Fibroblast of skin of abdomen (primary cell): ENCODE results near the gene MYZAP.

Experiments
- DNase-seq: peaks from one replicate; pipeline ENCODE4 v3.0.0-alpha.2; 2013

The MYZAP gene

GRCh38 chr15:57631386-57632110, 39.8 kb downstream of the MYZAP start:
- DNase-seq, result no peak

GRCh38 chr15:57634290-57634689, 42.6 kb downstream of the MYZAP start:
- DNase-seq, result no peak

GRCh38 chr15:57635300-57635909, 43.7 kb downstream of the MYZAP start:
- no peak for DNase-seq

GRCh38 chr15:57637846-57638245, 46.1 kb downstream of the MYZAP start:
- DNase-seq, result no peak

GRCh38 chr15:57639306-57639705, 47.6 kb downstream of the MYZAP start:
- no peak for DNase-seq

- DNase-seq, result peak; percentile 14
These were observed 49.4 kb downstream of the MYZAP start for GRCh38 chr15:57640930-57641682.

- no peak for DNase-seq
These were observed 52.1 kb downstream of the MYZAP start for GRCh38 chr15:57643826-57644225.

GRCh38 chr15:57646087-57646486, 54.4 kb downstream of the MYZAP start:
- DNase-seq, result no peak

GRCh38 chr15:57647071-57647790, 55.5 kb downstream of the MYZAP start:
- no peak for DNase-seq

GRCh38 chr15:57647791-57648130, 56.1 kb downstream of the MYZAP start:
- no peak for DNase-seq

- DNase-seq, result no peak
These were observed 57.4 kb downstream of the MYZAP start for GRCh38 chr15:57649138-57649537.

GRCh38 chr15:57651445-57651844, 59.7 kb downstream of the MYZAP start:
- no peak for DNase-seq

GRCh38 chr15:57652481-57652880, 60.8 kb downstream of the MYZAP start:
- no peak for DNase-seq

GRCh38 chr15:57654153-57654852, 62.6 kb downstream of the MYZAP start:
- DNase-seq, result peak; percentile 78

- DNase-seq, result no peak
These were observed 63.3 kb downstream of the MYZAP start for GRCh38 chr15:57655053-57655452.

GRCh38 chr15:57655809-57656208, 64.1 kb downstream of the MYZAP start:
- DNase-seq, result no peak

GRCh38 chr15:57656434-57656833, 64.7 kb downstream of the MYZAP start:
- no peak for DNase-seq

- no peak for DNase-seq
These were observed 65.9 kb downstream of the MYZAP start for GRCh38 chr15:57657619-57658018.

GRCh38 chr15:57662091-57662744, 70.5 kb downstream of the MYZAP start:
- DNase-seq, result no peak

GRCh38 chr15:57662802-57663201, 71.1 kb downstream of the MYZAP start:
- no peak for DNase-seq

- no peak for DNase-seq
These were observed 71.6 kb downstream of the MYZAP start for GRCh38 chr15:57663262-57663661.

GRCh38 chr15:57665194-57665593, 73.5 kb downstream of the MYZAP start:
- DNase-seq, result no peak
